NCI-H526 (cell line): ENCODE results near the gene GAREM1.
"Not testable (repeated sequence)": the region's sequence is repeated elsewhere in the genome, so short reads cannot be mapped to it uniquely, and the experiment has no call there.

Experiments
- DNase-seq, 2 experiments: peaks; one replicate each; lab custom pipeline; 2025; lab: John Stamatoyannopoulos, UW

The GAREM1 gene

GRCh38 chr18:32257084-32257785, 213.4 kb downstream of the GAREM1 start:
- no peak for DNase-seq

- no peak for DNase-seq
These were observed 215.1 kb downstream of the GAREM1 start for GRCh38 chr18:32255570-32255969.

- no peak for DNase-seq
These were observed 218.4 kb downstream of the GAREM1 start for GRCh38 chr18:32252141-32252860.

GRCh38 chr18:32251466-32251865, 219.2 kb downstream of the GAREM1 start:
- no peak for DNase-seq

GRCh38 chr18:32249147-32249929, 221.3 kb downstream of the GAREM1 start:
- DNase-seq, result no peak

GRCh38 chr18:32244881-32245280, 225.8 kb downstream of the GAREM1 start:
- peak; percentile 43 to 61 for DNase-seq

- no peak for DNase-seq
These were observed 227.3 kb downstream of the GAREM1 start for GRCh38 chr18:32243358-32243757.

GRCh38 chr18:32242395-32242794, 228.3 kb downstream of the GAREM1 start:
- no peak for DNase-seq

GRCh38 chr18:32238635-32239268, 231.9 kb downstream of the GAREM1 start:
- no peak for DNase-seq

- DNase-seq, result no peak
These were observed 233.6 kb downstream of the GAREM1 start for GRCh38 chr18:32237049-32237448.

GRCh38 chr18:32233348-32233747, 237.3 kb downstream of the GAREM1 start:
- not testable (repeated sequence) for DNase-seq

- no peak for DNase-seq
These were observed 251.2 kb downstream of the GAREM1 start for GRCh38 chr18:32219431-32220018.

- no peak for DNase-seq
These were observed 254.3 kb downstream of the GAREM1 start for GRCh38 chr18:32216390-32216789.

- DNase-seq, result no peak
These were observed 257.0 kb downstream of the GAREM1 start for GRCh38 chr18:32213693-32214092.
